ENCODE results near the gene HYKK.

DNA sequence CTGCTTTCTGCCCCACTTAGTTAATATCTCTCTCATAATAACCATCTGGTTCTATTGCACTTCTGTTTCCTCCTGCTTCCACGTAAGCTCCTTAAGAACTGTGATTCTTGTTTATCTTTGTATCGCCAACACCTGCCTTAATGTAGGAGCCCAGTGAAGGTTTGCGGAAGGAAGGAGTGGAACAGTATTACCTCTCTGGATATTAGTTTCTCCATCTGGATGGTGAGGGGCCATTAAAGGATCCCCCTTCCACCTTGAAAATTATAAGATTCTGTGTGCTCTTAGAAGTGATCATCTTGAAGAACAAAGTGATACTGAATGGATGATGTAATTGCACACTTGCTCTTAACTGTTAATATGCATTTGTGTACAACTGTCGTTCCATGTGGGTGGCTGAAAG lies 60.2 kb downstream of the HYKK start:
- TF ChIP-seq, protein P1, sequence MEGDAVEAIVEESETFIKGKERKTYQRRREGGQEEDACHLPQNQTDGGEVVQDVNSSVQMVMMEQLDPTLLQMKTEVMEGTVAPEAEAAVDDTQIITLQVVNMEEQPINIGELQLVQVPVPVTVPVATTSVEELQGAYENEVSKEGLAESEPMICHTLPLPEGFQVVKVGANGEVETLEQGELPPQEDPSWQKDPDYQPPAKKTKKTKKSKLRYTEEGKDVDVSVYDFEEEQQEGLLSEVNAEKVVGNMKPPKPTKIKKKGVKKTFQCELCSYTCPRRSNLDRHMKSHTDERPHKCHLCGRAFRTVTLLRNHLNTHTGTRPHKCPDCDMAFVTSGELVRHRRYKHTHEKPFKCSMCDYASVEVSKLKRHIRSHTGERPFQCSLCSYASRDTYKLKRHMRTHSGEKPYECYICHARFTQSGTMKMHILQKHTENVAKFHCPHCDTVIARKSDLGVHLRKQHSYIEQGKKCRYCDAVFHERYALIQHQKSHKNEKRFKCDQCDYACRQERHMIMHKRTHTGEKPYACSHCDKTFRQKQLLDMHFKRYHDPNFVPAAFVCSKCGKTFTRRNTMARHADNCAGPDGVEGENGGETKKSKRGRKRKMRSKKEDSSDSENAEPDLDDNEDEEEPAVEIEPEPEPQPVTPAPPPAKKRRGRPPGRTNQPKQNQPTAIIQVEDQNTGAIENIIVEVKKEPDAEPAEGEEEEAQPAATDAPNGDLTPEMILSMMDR (conservative IDR thresholded peaks at IDR 0.05; ENCODE audit: low read depth, low read length): no peak
- no peak for TF ChIP-seq EZH2 (IDR thresholded peaks at IDR 0.05; ENCODE audit: borderline replicate concordance, low read depth, low read length, poor library complexity, severe bottlenecking)

Data from A673 (cell line).